K562 (cell line): Measurements from ENCODE around the gene SLC13A3. TPM values are rescaled to one million over a fixed set of nuclear protein-coding genes. Genes with fewer than 3 reads are reported as not detected.
A peak's percentile ranks its signal among the peaks of the same experiment; 100 is the strongest.

Experiments used
- ARNT ChIP-seq, 2 experiments: fragments of 450-650 bp; IDR thresholded peaks; 2 replicates each; pipeline ENCODE4 v1.6.1; 2016; ENCODE audit warnings: mild to moderate bottlenecking in 1 of 2
- CBX1 ChIP-seq: sonication (generic); IDR thresholded peaks from 2 replicates; pipeline ENCODE4 v1.6.1; 2016; ENCODE audit warnings: antibody characterized with exemption, low read depth, mild to moderate bottlenecking
- DDX20 ChIP-seq: fragments of 450-650 bp; IDR thresholded peaks from 2 replicates; pipeline ENCODE4 v1.6.1; 2016; ENCODE audit warnings: missing genetic modification characterization, low read depth, mild to moderate bottlenecking, missing compliant biosample characterization, moderate library complexity
- DPF2 ChIP-seq: fragments of 450-650 bp; IDR thresholded peaks from 2 replicates; pipeline ENCODE4 v1.6.1; 2016
- ELF4 ChIP-seq: fragments of 450-650 bp; formaldehyde crosslinking; IDR thresholded peaks from 2 replicates; pipeline ENCODE4 v1.4.0; 2022; ENCODE audit warnings: missing genetic modification characterization
- JUND ChIP-seq, 2 experiments: IDR thresholded peaks; 2 replicates in 1 of 2; 3 replicates in 1 of 2; pipeline ENCODE4 v1.6.1; 2011; ENCODE audit warnings: borderline replicate concordance in 2 of 2, low read depth in 2 of 2, low read length in 2 of 2, improper control_type of control experiment in 1 of 2, missing biosample characterization in 1 of 2, missing genetic modification characterization in 1 of 2, missing genetic modification reagents in 1 of 2
- MAFK ChIP-seq: IDR thresholded peaks from 2 replicates; pipeline ENCODE4 v1.6.1; 2011; ENCODE audit warnings: low read length, improper control_type of control experiment
- MNT ChIP-seq, 2 experiments: fragments of 450-650 bp; conservative IDR thresholded peaks; 2 replicates each; pipeline ENCODE4 v1.6.1; 2017; ENCODE audit warnings: mild to moderate bottlenecking in 2 of 2, moderate library complexity in 2 of 2
- POLR2B ChIP-seq: fragments of 450-650 bp; IDR thresholded peaks from 2 replicates; pipeline ENCODE4 v1.6.1; 2018; ENCODE audit warnings: low read depth; ENCODE audit not compliant: partially characterized antibody
- POLR2H ChIP-seq: IDR thresholded peaks from 2 replicates; pipeline ENCODE4 v1.6.1; 2016; ENCODE audit warnings: missing genetic modification characterization, low read depth, mild to moderate bottlenecking, control low read depth, missing compliant biosample characterization, moderate library complexity
- REST ChIP-seq, 2 experiments: fragments of 450-650 bp; formaldehyde crosslinking in 1 of 2; IDR thresholded peaks; 2 replicates each; pipeline versions ENCODE4 v1.4.0 to v1.6.1; 2014 to 2020; ENCODE audit warnings: mild to moderate bottlenecking in 2 of 2, borderline replicate concordance in 1 of 2, low read depth in 1 of 2
- SAP30 ChIP-seq: fragments of 200-600 bp; sonication (generic); IDR thresholded peaks from 2 replicates; pipeline ENCODE4 v1.6.1; 2012; ENCODE audit warnings: borderline replicate concordance, low read depth, mild to moderate bottlenecking, moderate library complexity, low read length, control low read depth, inconsistent platforms; ENCODE audit not compliant: insufficient read depth, poor library complexity, severe bottlenecking
- ZBTB17 ChIP-seq: fragments of 450-650 bp; formaldehyde crosslinking; IDR thresholded peaks from 2 replicates; pipeline ENCODE4 v1.4.0; 2020; ENCODE audit warnings: mild to moderate bottlenecking
- ZC3H8 ChIP-seq: fragments of 450-650 bp; IDR thresholded peaks from 2 replicates; pipeline ENCODE4 v1.6.1; 2017
- ZNF239 ChIP-seq: fragments of 250-450 bp; sonication (Bioruptor Pico); IDR thresholded peaks from 2 replicates; pipeline ENCODE4 v1.4.0; 2020; ENCODE audit warnings: mild to moderate bottlenecking
- ZNF551 ChIP-seq: fragments of 250-450 bp; sonication (Bioruptor Pico); IDR thresholded peaks from 2 replicates; pipeline ENCODE4 v1.5.0; 2021; ENCODE audit warnings: mild to moderate bottlenecking, moderate library complexity
- ZNF644 ChIP-seq: fragments of 200-800 bp; sonication (Bioruptor generic); IDR thresholded peaks from 2 replicates; pipeline ENCODE4 v1.6.1; 2016; ENCODE audit warnings: low read depth, missing genetic modification characterization, missing compliant biosample characterization
- ZNF695 ChIP-seq: fragments of 450-650 bp; formaldehyde crosslinking; IDR thresholded peaks from 2 replicates; pipeline ENCODE4 v1.4.0; 2020; ENCODE audit warnings: mild to moderate bottlenecking, moderate library complexity
- ZSCAN29 ChIP-seq: fragments of 450-650 bp; IDR thresholded peaks from 2 replicates; pipeline ENCODE4 v1.6.1; 2017
- polyA plus RNA-seq, 8 experiments: library from polyadenylated mRNA; depleted of rRNA in 4 of 8; stranded (reverse) in 5 of 8; unstranded in 3 of 8; fragments of >200 nt; fragmentation: Nextera tagmentation in 2 of 8; fragmentation: Illumina TruSeq in 1 of 8; extraction: Ambion mirVana in 2 of 8; extraction: Trizol in 1 of 8; gene quantifications; 2 replicates each; pipeline versions ENCODE4 v1.2.1 to v1.2.3, GENCODE V29; 2011 to 2014; ENCODE audit warnings: inconsistent platforms in 1 of 8, missing spikeins in 1 of 8
- total RNA-seq, 7 experiments: library from RNA; depleted of rRNA in 6 of 7; stranded (reverse); fragments of >200 nt in 6 of 7; fragmentation: Illumina TruSeq in 2 of 7; extraction: Trizol in 2 of 7; gene quantifications; 2 replicates each; pipeline versions ENCODE4 v1.2.1 to v1.2.3, GENCODE V29; 2011 to 2021; ENCODE audit warnings: low replicate concordance in 1 of 7

The SLC13A3 gene
- total and polyA plus RNA-seq, 9 of the 15 experiments (the other 6 are each of a cell fraction or from before 2014, with no cell fraction given) = 5.5 to 16.4 (median 8.5) TPM

- TF ChIP-seq REST (IDR thresholded peaks at IDR 0.05; ENCODE audit: borderline replicate concordance) = peak; percentile 67
- no peak for TF ChIP-seq REST (CRISPR knock-in tag; IDR thresholded peaks at IDR 0.05; ENCODE audit: low read depth)
- TF ChIP-seq MAFK = no peak
- TF ChIP-seq POLR2B = peak; percentile 17
- TF ChIP-seq ZC3H8 = peak; percentile 80; the same call in 1 of the 2 replicates
- no peak for TF ChIP-seq ZNF644
- TF ChIP-seq ZNF695 = no peak
- peak in 1 of 2 experiments; percentile 55; a peak in 1 of 4 replicates for TF ChIP-seq ARNT (IDR thresholded peaks at IDR 0.05)
- peak; percentile 37; the same call in 1 of the 2 replicates for TF ChIP-seq ZSCAN29
- TF ChIP-seq ZNF551 (CRISPR knock-in tag) = no peak
- no peak for TF ChIP-seq MNT (conservative IDR thresholded peaks at IDR 0.05)
- TF ChIP-seq ZNF239 = no peak
- TF ChIP-seq CBX1 = no peak
- TF ChIP-seq POLR2H (tag) = no peak
- TF ChIP-seq JUND (IDR thresholded peaks at IDR 0.05; ENCODE audit: borderline replicate concordance, low read depth, low read length) = 0 out of 2 replicates have a peak, but pooled peaks have one; percentile 5
- no peak for TF ChIP-seq JUND (tag; IDR thresholded peaks at IDR 0.05; ENCODE audit: borderline replicate concordance, low read depth, low read length)
- no peak for TF ChIP-seq SAP30
- no peak for TF ChIP-seq ZBTB17 (CRISPR knock-in tag)
- peak; percentile 89 for TF ChIP-seq ELF4 (CRISPR knock-in tag)
- TF ChIP-seq DPF2 = peak; percentile 48
- TF ChIP-seq DDX20 (tag) = no peak
These were observed 30.0 kb upstream of the SLC13A3 start (continued) for GRCh38 chr20:46681032-46681854.
